ENCODE results near the gene PEAK3. TPM values are rescaled to one million over a fixed set of nuclear protein-coding genes. Genes with fewer than 3 reads are reported as not detected.

PEAK3 gene
- total and polyA plus RNA-seq, 10 of the 15 experiments (the other 5 are each of a cell fraction or from before 2014, with no cell fraction given): 0.03 to 0.10 (median 0.05) TPM; not detected in 7

DNA sequence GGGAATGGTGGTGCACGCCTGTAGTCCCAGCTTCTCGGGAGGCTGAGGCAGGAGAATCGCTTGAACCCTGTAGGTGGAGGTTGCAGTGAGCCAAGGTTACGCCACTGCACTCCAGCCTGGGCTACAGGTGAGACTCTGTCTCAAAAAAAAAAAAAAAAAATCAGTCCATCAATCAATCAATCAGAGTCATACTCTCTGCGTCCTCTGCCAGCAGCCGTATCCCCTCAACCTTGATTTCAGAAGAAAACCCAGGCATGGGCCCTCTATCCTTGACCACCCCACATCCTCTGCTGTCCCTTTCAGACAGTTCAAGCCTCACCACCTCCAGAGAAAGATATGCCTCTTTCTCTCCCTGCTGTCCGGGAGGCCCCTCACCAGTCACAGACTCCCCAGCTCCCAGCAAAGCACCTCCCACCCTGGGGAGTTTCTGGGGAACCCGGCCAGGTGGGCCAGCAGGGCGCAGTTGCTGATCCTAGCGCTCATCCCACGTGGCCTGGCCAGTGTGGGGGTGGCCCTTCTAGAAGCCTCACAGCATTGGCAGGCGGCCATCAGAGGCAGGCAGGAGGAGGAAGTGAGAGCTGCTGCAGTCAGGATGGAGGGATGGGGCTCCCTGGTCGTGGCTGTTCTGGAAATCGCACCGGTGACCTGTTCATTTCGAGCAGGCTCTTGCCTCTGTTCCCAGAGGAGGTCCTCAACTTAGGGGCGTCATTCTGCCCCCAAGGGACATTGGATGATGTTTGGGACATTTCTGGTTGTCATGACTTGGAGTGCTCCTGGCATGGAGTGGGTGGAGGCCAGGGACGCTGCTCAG lies 15.6 kb downstream of the PEAK3 start (continued):
- TF ChIP-seq, protein P1, sequence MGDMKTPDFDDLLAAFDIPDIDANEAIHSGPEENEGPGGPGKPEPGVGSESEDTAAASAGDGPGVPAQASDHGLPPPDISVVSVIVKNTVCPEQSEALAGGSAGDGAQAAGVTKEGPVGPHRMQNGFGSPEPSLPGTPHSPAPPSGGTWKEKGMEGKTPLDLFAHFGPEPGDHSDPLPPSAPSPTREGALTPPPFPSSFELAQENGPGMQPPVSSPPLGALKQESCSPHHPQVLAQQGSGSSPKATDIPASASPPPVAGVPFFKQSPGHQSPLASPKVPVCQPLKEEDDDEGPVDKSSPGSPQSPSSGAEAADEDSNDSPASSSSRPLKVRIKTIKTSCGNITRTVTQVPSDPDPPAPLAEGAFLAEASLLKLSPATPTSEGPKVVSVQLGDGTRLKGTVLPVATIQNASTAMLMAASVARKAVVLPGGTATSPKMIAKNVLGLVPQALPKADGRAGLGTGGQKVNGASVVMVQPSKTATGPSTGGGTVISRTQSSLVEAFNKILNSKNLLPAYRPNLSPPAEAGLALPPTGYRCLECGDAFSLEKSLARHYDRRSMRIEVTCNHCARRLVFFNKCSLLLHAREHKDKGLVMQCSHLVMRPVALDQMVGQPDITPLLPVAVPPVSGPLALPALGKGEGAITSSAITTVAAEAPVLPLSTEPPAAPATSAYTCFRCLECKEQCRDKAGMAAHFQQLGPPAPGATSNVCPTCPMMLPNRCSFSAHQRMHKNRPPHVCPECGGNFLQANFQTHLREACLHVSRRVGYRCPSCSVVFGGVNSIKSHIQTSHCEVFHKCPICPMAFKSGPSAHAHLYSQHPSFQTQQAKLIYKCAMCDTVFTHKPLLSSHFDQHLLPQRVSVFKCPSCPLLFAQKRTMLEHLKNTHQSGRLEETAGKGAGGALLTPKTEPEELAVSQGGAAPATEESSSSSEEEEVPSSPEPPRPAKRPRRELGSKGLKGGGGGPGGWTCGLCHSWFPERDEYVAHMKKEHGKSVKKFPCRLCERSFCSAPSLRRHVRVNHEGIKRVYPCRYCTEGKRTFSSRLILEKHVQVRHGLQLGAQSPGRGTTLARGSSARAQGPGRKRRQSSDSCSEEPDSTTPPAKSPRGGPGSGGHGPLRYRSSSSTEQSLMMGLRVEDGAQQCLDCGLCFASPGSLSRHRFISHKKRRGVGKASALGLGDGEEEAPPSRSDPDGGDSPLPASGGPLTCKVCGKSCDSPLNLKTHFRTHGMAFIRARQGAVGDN (IDR thresholded peaks at IDR 0.05): peak; percentile 50; the same call in 1 of the 2 replicates
- TF ChIP-seq, protein P2, sequence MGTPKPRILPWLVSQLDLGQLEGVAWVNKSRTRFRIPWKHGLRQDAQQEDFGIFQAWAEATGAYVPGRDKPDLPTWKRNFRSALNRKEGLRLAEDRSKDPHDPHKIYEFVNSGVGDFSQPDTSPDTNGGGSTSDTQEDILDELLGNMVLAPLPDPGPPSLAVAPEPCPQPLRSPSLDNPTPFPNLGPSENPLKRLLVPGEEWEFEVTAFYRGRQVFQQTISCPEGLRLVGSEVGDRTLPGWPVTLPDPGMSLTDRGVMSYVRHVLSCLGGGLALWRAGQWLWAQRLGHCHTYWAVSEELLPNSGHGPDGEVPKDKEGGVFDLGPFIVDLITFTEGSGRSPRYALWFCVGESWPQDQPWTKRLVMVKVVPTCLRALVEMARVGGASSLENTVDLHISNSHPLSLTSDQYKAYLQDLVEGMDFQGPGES (IDR thresholded peaks at IDR 0.05): no peak
- TF ChIP-seq SMAD1 (IDR thresholded peaks at IDR 0.05; ENCODE audit: low read depth, partially characterized antibody): peak; percentile 89
- TF ChIP-seq SP1 (IDR thresholded peaks at IDR 0.05; ENCODE audit: low read depth, low read length): peak; percentile 24
- TF ChIP-seq, protein P3, sequence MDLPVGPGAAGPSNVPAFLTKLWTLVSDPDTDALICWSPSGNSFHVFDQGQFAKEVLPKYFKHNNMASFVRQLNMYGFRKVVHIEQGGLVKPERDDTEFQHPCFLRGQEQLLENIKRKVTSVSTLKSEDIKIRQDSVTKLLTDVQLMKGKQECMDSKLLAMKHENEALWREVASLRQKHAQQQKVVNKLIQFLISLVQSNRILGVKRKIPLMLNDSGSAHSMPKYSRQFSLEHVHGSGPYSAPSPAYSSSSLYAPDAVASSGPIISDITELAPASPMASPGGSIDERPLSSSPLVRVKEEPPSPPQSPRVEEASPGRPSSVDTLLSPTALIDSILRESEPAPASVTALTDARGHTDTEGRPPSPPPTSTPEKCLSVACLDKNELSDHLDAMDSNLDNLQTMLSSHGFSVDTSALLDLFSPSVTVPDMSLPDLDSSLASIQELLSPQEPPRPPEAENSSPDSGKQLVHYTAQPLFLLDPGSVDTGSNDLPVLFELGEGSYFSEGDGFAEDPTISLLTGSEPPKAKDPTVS (IDR thresholded peaks at IDR 0.05; ENCODE audit: low read depth, low read length): peak; percentile 81; the same call in 1 of the 2 replicates
- peak; percentile 30; the same call in 1 of the 2 replicates for TF ChIP-seq BCL11A (IDR thresholded peaks at IDR 0.05; ENCODE audit: low read depth, low read length)
- TF ChIP-seq, protein P4, sequence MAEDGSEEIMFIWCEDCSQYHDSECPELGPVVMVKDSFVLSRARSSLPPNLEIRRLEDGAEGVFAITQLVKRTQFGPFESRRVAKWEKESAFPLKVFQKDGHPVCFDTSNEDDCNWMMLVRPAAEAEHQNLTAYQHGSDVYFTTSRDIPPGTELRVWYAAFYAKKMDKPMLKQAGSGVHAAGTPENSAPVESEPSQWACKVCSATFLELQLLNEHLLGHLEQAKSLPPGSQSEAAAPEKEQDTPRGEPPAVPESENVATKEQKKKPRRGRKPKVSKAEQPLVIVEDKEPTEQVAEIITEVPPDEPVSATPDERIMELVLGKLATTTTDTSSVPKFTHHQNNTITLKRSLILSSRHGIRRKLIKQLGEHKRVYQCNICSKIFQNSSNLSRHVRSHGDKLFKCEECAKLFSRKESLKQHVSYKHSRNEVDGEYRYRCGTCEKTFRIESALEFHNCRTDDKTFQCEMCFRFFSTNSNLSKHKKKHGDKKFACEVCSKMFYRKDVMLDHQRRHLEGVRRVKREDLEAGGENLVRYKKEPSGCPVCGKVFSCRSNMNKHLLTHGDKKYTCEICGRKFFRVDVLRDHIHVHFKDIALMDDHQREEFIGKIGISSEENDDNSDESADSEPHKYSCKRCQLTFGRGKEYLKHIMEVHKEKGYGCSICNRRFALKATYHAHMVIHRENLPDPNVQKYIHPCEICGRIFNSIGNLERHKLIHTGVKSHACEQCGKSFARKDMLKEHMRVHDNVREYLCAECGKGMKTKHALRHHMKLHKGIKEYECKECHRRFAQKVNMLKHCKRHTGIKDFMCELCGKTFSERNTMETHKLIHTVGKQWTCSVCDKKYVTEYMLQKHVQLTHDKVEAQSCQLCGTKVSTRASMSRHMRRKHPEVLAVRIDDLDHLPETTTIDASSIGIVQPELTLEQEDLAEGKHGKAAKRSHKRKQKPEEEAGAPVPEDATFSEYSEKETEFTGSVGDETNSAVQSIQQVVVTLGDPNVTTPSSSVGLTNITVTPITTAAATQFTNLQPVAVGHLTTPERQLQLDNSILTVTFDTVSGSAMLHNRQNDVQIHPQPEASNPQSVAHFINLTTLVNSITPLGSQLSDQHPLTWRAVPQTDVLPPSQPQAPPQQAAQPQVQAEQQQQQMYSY (CRISPR knock-in tag; IDR thresholded peaks at IDR 0.05): no peak
- no peak for TF ChIP-seq ZNF622 (IDR thresholded peaks at IDR 0.05)
- no peak for TF ChIP-seq TBL1XR1 (IDR thresholded peaks at IDR 0.05; ENCODE audit: low read depth, low read length)
- no peak for TF ChIP-seq STAT3 (IDR thresholded peaks at IDR 0.05; ENCODE audit: low read depth, low read length)
- peak in 1 of 2 experiments; percentile 70; a peak in 2 of 4 replicates for TF ChIP-seq BHLHE40 (IDR thresholded peaks at IDR 0.05; ENCODE audit: borderline replicate concordance in 1 of 2, low read depth in 2 of 2, low read length in 1 of 2)
- TF ChIP-seq, protein P5, sequence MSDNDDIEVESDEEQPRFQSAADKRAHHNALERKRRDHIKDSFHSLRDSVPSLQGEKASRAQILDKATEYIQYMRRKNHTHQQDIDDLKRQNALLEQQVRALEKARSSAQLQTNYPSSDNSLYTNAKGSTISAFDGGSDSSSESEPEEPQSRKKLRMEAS (IDR thresholded peaks at IDR 0.05; ENCODE audit: low read depth, low read length): peak; percentile 78; the same call in 1 of the 2 replicates
- TF ChIP-seq, protein P6, sequence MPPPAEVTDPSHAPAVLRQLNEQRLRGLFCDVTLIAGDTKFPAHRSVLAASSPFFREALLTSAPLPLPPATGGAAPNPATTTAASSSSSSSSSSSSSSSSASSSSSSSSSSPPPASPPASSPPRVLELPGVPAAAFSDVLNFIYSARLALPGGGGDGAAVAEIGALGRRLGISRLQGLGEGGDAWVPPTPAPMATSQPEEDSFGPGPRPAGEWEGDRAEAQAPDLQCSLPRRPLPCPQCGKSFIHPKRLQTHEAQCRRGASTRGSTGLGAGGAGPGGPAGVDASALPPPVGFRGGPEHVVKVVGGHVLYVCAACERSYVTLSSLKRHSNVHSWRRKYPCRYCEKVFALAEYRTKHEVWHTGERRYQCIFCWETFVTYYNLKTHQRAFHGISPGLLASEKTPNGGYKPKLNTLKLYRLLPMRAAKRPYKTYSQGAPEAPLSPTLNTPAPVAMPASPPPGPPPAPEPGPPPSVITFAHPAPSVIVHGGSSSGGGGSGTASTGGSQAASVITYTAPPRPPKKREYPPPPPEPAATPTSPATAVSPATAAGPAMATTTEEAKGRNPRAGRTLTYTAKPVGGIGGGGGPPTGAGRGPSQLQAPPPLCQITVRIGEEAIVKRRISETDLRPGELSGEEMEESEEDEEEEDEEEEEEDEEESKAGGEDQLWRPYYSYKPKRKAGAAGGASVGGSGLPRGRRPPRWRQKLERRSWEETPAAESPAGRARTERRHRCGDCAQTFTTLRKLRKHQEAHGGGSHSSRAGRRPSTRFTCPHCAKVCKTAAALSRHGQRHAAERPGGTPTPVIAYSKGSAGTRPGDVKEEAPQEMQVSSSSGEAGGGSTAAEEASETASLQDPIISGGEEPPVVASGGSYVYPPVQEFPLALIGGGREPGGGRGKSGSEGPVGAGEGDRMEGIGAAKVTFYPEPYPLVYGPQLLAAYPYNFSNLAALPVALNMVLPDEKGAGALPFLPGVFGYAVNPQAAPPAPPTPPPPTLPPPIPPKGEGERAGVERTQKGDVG (CRISPR knock-in tag; IDR thresholded peaks at IDR 0.05): no peak
